ENCODE data around the gene WASF2.
"Not testable (repeated sequence)": the region's sequence is repeated elsewhere in the genome, so short reads cannot be mapped to it uniquely, and the experiment has no call there.

Gene WASF2

DNA sequence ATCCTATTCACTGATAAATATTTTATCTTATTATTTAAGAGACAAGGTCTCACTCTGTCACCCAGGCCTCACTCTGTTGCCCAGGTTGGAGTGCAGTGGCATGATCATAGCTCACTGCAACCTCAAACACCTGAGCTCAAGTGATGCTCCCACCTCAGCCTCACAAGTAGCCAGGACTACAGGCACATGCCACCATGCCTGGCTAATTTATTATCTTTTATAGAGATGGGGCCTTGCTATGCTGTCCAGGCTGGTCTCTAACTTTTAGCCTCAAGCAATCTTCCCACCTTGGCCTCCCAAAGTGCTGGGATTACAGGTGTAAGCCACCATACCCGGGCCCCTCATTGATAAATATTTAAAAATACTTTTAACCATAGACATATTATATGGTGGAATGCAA is 57.2 kb downstream of the WASF2 start:
- DNase-seq; intact Hi-C loops (cut with DNase I): not testable (repeated sequence)

DNA sequence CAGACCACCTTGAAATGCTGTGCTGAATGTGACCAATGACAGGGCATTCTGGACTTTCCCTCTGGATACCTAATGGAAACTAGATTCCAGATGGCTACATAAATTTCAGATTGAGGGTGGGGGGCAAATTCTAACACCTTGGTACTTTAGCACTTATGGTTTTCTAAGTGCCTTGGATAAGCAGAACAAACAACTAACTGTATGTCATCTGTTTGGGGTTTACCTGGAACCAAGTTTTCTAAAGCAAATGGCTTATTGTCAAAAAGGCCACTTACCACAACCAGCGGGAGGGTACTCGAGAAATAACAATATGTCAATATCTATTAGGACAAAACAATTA is 58.4 kb downstream of the WASF2 start:
- intact Hi-C loops (cut with DNase I) = no loop called here
- no peak for DNase-seq

DNA sequence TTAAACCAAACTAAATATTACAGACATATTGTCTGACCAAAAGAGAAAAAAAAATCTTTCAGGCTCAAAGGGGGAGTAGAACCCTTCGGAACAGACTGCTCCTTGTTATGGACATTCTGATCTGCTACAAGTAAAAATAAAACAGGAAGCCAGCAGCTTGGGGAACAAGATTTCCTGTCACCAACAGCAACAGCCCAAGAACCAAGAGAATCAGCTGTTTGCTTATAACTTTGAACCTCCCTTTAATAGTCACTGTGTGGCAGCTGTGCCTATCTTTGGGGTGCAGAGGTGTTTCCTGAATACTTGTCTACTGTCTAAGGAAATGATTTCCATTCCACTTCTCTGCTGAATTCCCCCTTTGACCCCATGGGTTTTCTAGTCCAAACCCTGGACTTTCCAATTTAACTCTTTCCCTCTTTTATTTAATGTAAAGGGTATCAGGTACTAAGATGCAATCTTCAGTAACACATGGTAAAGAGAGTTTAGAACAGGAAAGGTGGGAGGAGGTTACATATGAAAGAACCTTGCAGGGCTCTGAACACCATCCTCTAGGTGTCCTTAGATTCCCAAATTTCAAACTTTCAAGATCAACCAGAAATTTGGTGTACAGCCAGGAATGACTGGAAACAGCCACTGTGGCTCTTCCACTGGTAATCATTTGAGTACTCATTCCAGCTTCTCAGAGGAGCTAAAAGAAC is 58.9 kb downstream of the WASF2 start:
- intact Hi-C loops (cut with DNase I) = no loop called here
- peak in 20 of 42 donors; percentile 20 to 65 (median 38) for DNase-seq

GRCh38 chr1:27429029-27429425 is 60.9 kb downstream of the WASF2 start:
- intact Hi-C loops (cut with DNase I) = no loop called here
- DNase-seq = no peak

DNA sequence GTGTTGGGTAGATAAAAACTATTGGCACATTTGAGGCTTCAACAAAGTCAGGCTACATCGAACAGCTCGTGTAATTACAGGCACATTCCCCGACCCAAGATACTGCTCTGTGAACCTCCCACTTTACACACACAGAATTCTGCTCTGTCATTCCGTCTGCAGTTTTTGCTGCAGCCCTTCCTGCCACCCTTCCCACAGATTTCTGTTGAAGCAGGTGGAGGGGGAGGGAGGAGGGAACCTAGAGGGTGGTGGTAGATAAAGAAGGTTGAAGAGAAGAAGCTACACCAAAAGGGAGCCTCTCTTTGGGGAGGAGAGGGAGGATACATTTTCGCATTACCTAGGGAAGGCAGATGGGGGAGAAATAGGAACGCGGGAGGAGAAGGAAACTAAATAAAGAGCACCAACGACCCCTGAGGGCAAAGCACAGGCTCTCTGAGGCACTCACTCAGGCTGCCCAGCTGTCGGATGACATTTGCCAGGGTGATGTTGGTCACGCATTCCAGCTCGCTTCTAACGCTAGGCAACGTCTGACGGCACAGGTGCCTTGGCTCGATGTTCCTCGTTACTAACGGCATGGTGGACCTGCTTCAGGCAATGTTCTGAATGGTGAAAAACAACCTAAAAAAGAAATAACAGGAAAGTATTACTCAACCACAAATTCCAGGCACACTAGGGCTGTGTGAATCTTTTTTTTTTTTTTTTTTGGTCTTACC is 61.5 kb downstream of the WASF2 start:
- peak in 37 of 42 donors; percentile 23 to 86 (median 57) for DNase-seq
- intact Hi-C loops (cut with DNase I) = no loop called here

GRCh38 chr1:27427816-27428315 is 62.1 kb downstream of the WASF2 start:
- intact Hi-C loops (cut with DNase I) = no loop called here
- no peak for DNase-seq

- peak in 11 of 42 donors; percentile 23 to 71 (median 46) for DNase-seq
- intact Hi-C loops (cut with DNase I) = no loop called here
These were observed 62.6 kb downstream of the WASF2 start for GRCh38 chr1:27427329-27427728.

DNA sequence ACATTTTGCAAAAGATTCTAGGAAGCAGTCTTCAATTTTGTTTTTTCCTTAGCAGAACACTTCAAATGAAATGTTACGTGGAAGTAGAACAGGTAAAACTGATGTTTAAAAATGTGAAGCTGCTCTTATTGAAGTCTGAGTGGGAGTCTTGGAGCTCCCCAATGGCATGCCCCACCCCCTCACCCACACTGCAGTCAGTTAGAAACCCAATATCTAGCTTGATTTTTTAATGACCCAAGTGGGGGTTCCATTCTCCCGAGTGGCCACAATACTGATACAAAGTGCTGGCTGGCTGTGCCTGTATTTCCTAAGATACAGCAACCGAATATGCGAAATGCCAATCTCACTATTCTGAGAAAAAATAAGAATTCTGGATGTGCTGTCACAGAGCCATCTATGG is 66.3 kb downstream of the WASF2 start:
- peak in 2 of 42 donors; percentile 33 to 55 for DNase-seq
- intact Hi-C loops (cut with DNase I) = no loop called here

- intact Hi-C loops (cut with DNase I) = loop anchor here (10.0 kb wide), 1 partner anchor 76 kb away; the partner anchor contains the start of gene WASF2
- DNase-seq = peak in 37 of 42 donors; percentile 45 to 88 (median 68)
These were observed 71.4 kb downstream of the WASF2 start for GRCh38 chr1:27418326-27419185.

DNA sequence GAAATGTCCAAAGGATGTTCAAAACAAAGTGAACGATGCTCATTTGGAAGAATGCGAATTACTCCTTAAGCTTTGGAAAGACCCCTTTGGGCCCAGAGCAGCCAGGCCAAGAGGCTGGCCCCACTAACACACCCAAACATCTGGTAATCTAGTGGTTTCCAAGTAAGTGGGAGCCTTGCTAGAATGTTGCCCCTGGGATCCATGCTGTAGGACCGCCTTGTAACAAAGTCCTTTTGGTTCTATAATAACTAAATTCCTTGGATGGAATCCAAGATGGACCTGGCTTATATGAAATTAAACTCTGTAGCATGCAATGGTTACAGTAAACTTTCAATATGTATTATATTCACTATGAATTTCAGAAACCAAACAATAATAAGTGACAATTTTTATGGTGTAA is 72.3 kb downstream of the WASF2 start:
- intact Hi-C loops (cut with DNase I) = loop anchor here (10.0 kb wide), 1 partner anchor 77 kb away; the partner anchor contains the start of gene WASF2
- no peak for DNase-seq

GRCh38 chr1:27416387-27417111 is 73.4 kb downstream of the WASF2 start:
- intact Hi-C loops (cut with DNase I) = loop anchor here (10.0 kb wide), 1 partner anchor 78 kb away; the partner anchor contains the start of gene WASF2
- DNase-seq = peak in 13 of 42 donors; percentile 35 to 78 (median 59)

- no peak for DNase-seq
- intact Hi-C loops (cut with DNase I) = loop anchor here (5.0 to 10.0 kb wide), 2 partner anchors 81 to 183 kb away; partner anchors contain the start of gene WASF2
These were observed 75.9 kb downstream of the WASF2 start for GRCh38 chr1:27414091-27414490.

- intact Hi-C loops (cut with DNase I) = loop anchor here (5.0 to 10.0 kb wide), 2 partner anchors 82 to 184 kb away; partner anchors contain the start of gene WASF2
- no peak for DNase-seq
These were observed 77.0 kb downstream of the WASF2 start for GRCh38 chr1:27413004-27413403.

- DNase-seq = peak in 6 of 42 donors; percentile 50 to 77 (median 66)
- intact Hi-C loops (cut with DNase I) = loop anchor here (5.0 to 10.0 kb wide), 2 partner anchors 82 to 185 kb away; partner anchors contain the start of gene WASF2
These were observed 77.5 kb downstream of the WASF2 start for GRCh38 chr1:27412502-27412901.

GRCh38 chr1:27410709-27411108 is 79.3 kb downstream of the WASF2 start:
- no peak for DNase-seq
- intact Hi-C loops (cut with DNase I) = loop anchor here (5.0 to 10.0 kb wide), 2 partner anchors 84 to 187 kb away; partner anchors contain the start of gene WASF2

DNA sequence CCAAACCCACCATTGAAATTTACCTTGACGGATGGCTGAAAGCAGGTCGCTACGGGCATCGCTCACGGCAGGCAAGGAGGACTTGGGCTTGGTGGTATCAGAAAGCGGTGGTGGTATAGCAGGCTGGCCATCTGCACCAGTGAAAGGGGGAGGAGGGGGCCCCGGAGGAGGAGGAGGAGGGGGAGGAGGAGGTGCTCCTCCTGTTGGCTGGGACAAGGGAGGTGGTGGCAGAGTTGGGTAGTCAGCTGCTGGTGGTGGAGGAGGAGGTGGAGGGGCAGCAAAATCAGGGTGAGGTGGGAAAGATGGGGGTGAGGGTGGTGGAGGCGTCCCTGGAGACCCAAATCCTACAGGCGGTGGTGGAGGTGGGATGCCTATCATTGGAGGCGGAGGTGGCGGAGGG is 80.3 kb downstream of the WASF2 start:
- DNase-seq = no peak
- intact Hi-C loops (cut with DNase I) = loop anchor here (5.0 to 10.0 kb wide), 3 partner anchors 85 to 255 kb away; partner anchors contain the start of gene WASF2

DNA sequence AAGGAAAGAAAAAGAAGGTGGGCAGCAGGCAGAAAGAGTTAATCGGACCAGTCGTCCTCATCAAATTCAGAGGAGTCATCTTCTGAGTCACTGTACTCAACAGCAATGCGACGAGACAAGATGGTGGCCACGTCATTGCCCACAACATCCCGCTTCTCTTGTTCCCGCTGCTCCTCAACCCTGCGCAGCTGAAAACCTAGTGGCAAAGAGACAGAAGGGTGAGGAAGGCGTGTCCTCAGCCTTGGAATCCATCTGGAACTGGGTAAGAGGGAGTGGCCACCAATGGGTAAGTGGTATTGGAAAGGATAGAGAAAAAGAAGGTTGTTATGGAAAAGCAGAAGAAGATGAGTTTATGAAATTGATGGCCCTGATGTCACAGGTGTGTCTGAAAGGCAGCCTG is 81.8 kb downstream of the WASF2 start:
- intact Hi-C loops (cut with DNase I) = loop anchor here (10.0 kb wide), 1 partner anchor 257 kb away; no protein-coding TSS in a partner anchor
- DNase-seq = no peak

GRCh38 chr1:27406791-27407190 is 83.2 kb downstream of the WASF2 start:
- DNase-seq = not testable (repeated sequence)
- intact Hi-C loops (cut with DNase I) = loop anchor here (10.0 kb wide), 1 partner anchor 258 kb away; no protein-coding TSS in a partner anchor
